B cell (primary cell): ENCODE results near the gene CDT1. TPM values are rescaled to one million over a fixed set of nuclear protein-coding genes. Genes with fewer than 3 reads are reported as not detected.

ENCODE experiments used
- ATAC-seq: fragments of 200-7000 bp; cut with Tn5 transposase; one replicate; pipeline ENCODE4 v1.10.0; 2021; ENCODE audit warnings: low read depth, mild to moderate bottlenecking, moderate number of reproducible peaks, moderate library complexity
- CTCF ChIA-PET: fragments of 350-600 bp; sonication (Branson Sonifier 250); formaldehyde crosslinking; loops from one replicate; lab custom pipeline; 2021; ENCODE audit warnings: antibody characterized with exemption, inconsistent platforms; lab: Charles Lee
- POLR2A ChIA-PET: fragments of 350-600 bp; sonication (Branson Sonifier 250); formaldehyde crosslinking; loops from one replicate; lab custom pipeline; 2021; ENCODE audit warnings: antibody characterized with exemption; lab: Charles Lee
- DNase-seq: peaks from one replicate; pipeline ENCODE4 v3.0.0; 2013
- H2AFZ ChIP-seq: 2 replicates; pipeline ENCODE4 v1.6.1; 2012; ENCODE audit warnings: mild to moderate bottlenecking, low read depth, low read length; ENCODE audit not compliant: insufficient read depth, poor library complexity, severe bottlenecking
- H3K27ac ChIP-seq, 2 donors: 1 replicate in 1 of 2; 2 replicates in 1 of 2; pipeline ENCODE4 v1.5.1; 2012 to 2013; ENCODE audit warnings: low read length in 2 of 2, mild to moderate bottlenecking in 2 of 2, moderate library complexity in 1 of 2
- H3K27me3 ChIP-seq, 4 experiments: fragments of 200-600 bp in 1 of 4; sonication (generic) in 1 of 4; replicated peaks in 1 of 4; 1 replicate in 2 of 4; 2 replicates in 2 of 4; pipeline versions ENCODE4 v1.6.1 to v1.7.0; 2013 to 2016; ENCODE audit warnings: low read length in 3 of 4, mild to moderate bottlenecking in 2 of 4, mixed read lengths in 1 of 4, moderate library complexity in 1 of 4; ENCODE audit not compliant: insufficient read depth in 4 of 4, control insufficient read depth in 3 of 4; ENCODE audit errors: control extremely low read depth in 1 of 4
- H3K36me3 ChIP-seq, 2 experiments: replicated peaks in 1 of 2; 1 replicate in 1 of 2; 2 replicates in 1 of 2; pipeline versions ENCODE4 v1.6.1 to v1.7.1; 2013; ENCODE audit warnings: low read length in 1 of 2; ENCODE audit not compliant: insufficient read depth in 2 of 2, control insufficient read depth in 1 of 2; ENCODE audit errors: control extremely low read depth in 1 of 2, extremely low read depth in 1 of 2
- H3K4me1 ChIP-seq, 2 donors: fragments of 200-600 bp in 1 of 2; sonication (generic) in 1 of 2; 1 replicate in 1 of 2; 2 replicates in 1 of 2; pipeline versions ENCODE4 v1.5.1 to v1.6.1; 2013 to 2017; ENCODE audit warnings: low read length in 2 of 2; ENCODE audit not compliant: control insufficient read depth in 2 of 2, insufficient read depth in 2 of 2
- H3K4me2 ChIP-seq: replicated peaks from 2 replicates; pipeline ENCODE3; 2012; ENCODE audit warnings: mild to moderate bottlenecking, low read depth, low read length; ENCODE audit not compliant: poor library complexity, severe bottlenecking
- H3K4me3 ChIP-seq, 5 experiments: fragments of 200-600 bp in 1 of 5; sonication (generic) in 1 of 5; 1 replicate in 3 of 5; 2 replicates in 2 of 5; pipeline versions ENCODE4 v1.5.1 to v1.7.0; 2011 to 2016; ENCODE audit warnings: low read length in 4 of 5, mild to moderate bottlenecking in 4 of 5, low read depth in 2 of 5, control low read depth in 1 of 5, moderate library complexity in 1 of 5; ENCODE audit not compliant: insufficient read depth in 1 of 5; ENCODE audit errors: control extremely low read depth in 1 of 5, extremely low read depth in 1 of 5
- H3K79me2 ChIP-seq: fragments of 200-600 bp; sonication (generic); one replicate; pipeline ENCODE4 v1.6.0; 2016; ENCODE audit warnings: low read length; ENCODE audit not compliant: control insufficient read depth, insufficient read depth
- H3K9ac ChIP-seq: fragments of 200-600 bp; sonication (generic); 2 replicates; pipeline ENCODE4 v1.6.1; 2017; ENCODE audit warnings: mild to moderate bottlenecking, low read length, moderate library complexity
- H3K9me3 ChIP-seq, 3 donors: one replicate each; pipeline versions ENCODE4 v1.6.1 to v1.7.1; 2013; ENCODE audit warnings: low read length in 2 of 3; ENCODE audit not compliant: control insufficient read depth in 2 of 3, insufficient read depth in 1 of 3; ENCODE audit errors: control extremely low read depth in 1 of 3
- H4K20me1 ChIP-seq: 2 replicates; pipeline ENCODE4 v1.6.0; 2012; ENCODE audit warnings: mild to moderate bottlenecking, low read length; ENCODE audit not compliant: insufficient read depth, control insufficient read depth, poor library complexity, severe bottlenecking
- H3K27ac Mint-ChIP-seq: one replicate; pipeline ENCODE4 v1.8.0; 2021; ENCODE audit warnings: mixed read lengths
- H3K27me3 Mint-ChIP-seq: one replicate; pipeline ENCODE4 v1.8.0; 2021; ENCODE audit warnings: mixed read lengths
- H3K4me1 Mint-ChIP-seq: one replicate; pipeline ENCODE4 v1.8.0; 2021; ENCODE audit warnings: mixed read lengths
- H3K4me3 Mint-ChIP-seq: one replicate; pipeline ENCODE4 v1.8.0; 2021; ENCODE audit warnings: mixed read lengths
- H3K9me3 Mint-ChIP-seq: one replicate; pipeline ENCODE4 v1.8.0; 2022; ENCODE audit warnings: mixed read lengths; ENCODE audit not compliant: insufficient read depth
- EZH2 ChIP-seq: IDR thresholded peaks from 2 replicates; pipeline ENCODE4 v1.6.1; 2012; ENCODE audit warnings: borderline replicate concordance, low read depth, mild to moderate bottlenecking, moderate library complexity, low read length; ENCODE audit not compliant: insufficient read depth, poor library complexity, severe bottlenecking
- WGBS: methylation state at CpG from one replicate; pipeline ENCODE4 v1.1.5; 2013; ENCODE audit warnings: missing lambda C conversion rate; ENCODE audit not compliant: insufficient coverage; 5-methylcytosine and 5-hydroxymethylcytosine counted together
- intact Hi-C: fragments of 100-400 bp; cut with micrococcal nuclease; formaldehyde crosslinking; loops from one replicate; pipeline ENCODE4 v1.10.0; 2022
- polyA plus RNA-seq: library from polyadenylated mRNA; depleted of rRNA; stranded (reverse); fragments of >200 nt; gene quantifications from 2 replicates; pipeline ENCODE4 v1.2.3, GENCODE V29; 2012
- total RNA-seq, 2 donors: library from RNA; stranded (reverse); fragments of 120-200 nt in 1 of 2; gene quantifications; 1 replicate in 1 of 2; 2 replicates in 1 of 2; pipeline versions ENCODE4 v1.2.3 to v1.2.4, GENCODE V29; 2013 to 2022
- TF ChIP-seq, protein P1 (sequence below): fragments of 200-600 bp; IDR thresholded peaks from one replicate; pipeline ENCODE4 v1.8.0; 2022; ENCODE audit warnings: antibody characterized with exemption, mild to moderate bottlenecking

Gene CDT1
- total and polyA plus RNA-seq, 2 donors (not counting 1 experiment from before 2014, with no cell fraction given): 0.27 to 0.36 TPM

DNA sequence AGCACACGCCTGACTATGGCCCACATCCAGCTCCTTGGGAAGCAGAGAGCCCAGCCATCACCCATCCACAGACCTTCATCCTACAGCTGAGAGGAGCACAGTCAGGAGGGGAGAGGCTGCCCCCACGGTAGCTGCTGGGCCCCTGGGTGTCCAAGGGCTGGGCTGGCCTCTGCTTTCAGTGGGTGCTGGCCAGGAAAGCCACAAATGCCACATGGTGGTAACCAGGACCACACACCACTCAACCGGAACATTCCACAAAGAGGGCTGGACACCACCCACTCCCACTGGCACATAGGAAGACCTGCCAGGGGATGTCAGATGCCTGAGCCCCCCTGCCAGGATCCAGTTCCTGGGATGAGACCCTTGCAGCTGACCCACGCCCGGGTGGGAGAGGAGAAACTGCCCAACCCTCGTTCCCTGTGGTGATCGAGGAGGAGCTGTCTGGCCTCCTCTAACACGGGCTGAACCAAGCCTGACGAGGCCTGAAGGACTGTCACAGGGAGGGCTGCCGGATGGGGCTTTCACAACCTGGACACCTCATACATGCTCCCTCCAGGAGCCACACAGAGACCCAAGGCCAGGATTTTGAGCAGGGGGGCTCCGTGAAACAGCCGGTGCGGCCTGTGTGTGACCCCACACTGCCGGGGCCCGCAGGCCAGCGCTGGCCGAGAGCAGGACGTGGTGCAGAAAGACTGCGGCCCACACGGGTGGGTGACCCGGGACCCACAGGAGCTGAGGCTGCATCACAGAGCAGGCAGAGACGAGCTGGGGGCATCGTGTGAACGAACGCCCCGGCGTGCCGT lies 49.3 kb upstream of the CDT1 start:
- no peak for DNase-seq
- Histone ChIP-seq H3K9ac (no peak overlapping the region), H3K4me2 (no peak overlapping the region), H3K4me3 (no peak overlapping the region), H3K36me3 (peaks cover 0 to 2% of the 10 kb centered on the region in 2 experiments), H3K4me1 (peaks cover 0 to 16% of the 10 kb centered on the region in 2 donors), H3K9me3 (peaks cover 0 to 15% (median 0%) of the 10 kb centered on the region in 3 donors), H4K20me1 (peaks cover 70% of the 10 kb centered on the region), H3K79me2 (peaks cover 72% of the 10 kb centered on the region), H2AFZ (no peak overlapping the region), H3K27ac (no peak overlapping the region), H3K27me3 (no peaks in the 10 kb centered on the region)
- H3K4me3 Mint-ChIP-seq: no peak overlapping the region
- peaks cover 21% of the 10 kb centered on the region for H3K4me1 Mint-ChIP-seq
- H3K9me3 Mint-ChIP-seq: no peaks in the 10 kb centered on the region
- ChIA-PET POLR2A (interaction anchor here (1.4 to 1.8 kb wide), 2 partner anchors 9 to 13 kb away, joined by 3 to 4 read pairs; no protein-coding TSS in a partner anchor), CTCF (interaction anchor here (0.9 to 6.3 kb wide), 5 partner anchors 11 to 30 kb away, joined by 3 to 34 read pairs (median 5); no protein-coding TSS in a partner anchor)
- no peak for ATAC-seq
- WGBS: 95% methylated on average over 28 of the region's 28 CpGs
- no peak overlapping the region for H3K27ac Mint-ChIP-seq
- TF ChIP-seq, protein P1, sequence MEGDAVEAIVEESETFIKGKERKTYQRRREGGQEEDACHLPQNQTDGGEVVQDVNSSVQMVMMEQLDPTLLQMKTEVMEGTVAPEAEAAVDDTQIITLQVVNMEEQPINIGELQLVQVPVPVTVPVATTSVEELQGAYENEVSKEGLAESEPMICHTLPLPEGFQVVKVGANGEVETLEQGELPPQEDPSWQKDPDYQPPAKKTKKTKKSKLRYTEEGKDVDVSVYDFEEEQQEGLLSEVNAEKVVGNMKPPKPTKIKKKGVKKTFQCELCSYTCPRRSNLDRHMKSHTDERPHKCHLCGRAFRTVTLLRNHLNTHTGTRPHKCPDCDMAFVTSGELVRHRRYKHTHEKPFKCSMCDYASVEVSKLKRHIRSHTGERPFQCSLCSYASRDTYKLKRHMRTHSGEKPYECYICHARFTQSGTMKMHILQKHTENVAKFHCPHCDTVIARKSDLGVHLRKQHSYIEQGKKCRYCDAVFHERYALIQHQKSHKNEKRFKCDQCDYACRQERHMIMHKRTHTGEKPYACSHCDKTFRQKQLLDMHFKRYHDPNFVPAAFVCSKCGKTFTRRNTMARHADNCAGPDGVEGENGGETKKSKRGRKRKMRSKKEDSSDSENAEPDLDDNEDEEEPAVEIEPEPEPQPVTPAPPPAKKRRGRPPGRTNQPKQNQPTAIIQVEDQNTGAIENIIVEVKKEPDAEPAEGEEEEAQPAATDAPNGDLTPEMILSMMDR: no peak
- TF ChIP-seq EZH2: no peak
- H3K27me3 Mint-ChIP-seq: no peaks in the 10 kb centered on the region
- intact Hi-C loops: no loop called here
